Measurements from ENCODE around the gene ARRB1.

The ARRB1 gene

DNA sequence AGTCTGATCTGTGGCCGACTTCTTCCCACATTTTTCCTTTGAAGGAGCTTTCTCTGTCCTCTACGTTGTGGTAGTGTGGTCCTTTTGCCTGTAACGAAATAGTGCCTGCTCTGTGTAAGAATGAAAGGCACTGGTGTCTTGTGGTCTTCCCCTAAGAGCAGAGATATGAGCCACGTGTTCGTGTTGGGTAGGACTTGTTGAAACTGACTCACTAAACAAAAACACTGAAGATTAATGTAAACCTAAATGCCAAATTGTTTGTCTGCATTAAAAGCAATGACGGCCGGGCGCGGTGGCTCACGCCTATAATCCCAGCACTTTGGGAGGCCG lies 37.8 kb upstream of the ARRB1 start:
- H3K27ac ChIP-seq, result no peak overlapping the region
- TF ChIP-seq, protein P1, sequence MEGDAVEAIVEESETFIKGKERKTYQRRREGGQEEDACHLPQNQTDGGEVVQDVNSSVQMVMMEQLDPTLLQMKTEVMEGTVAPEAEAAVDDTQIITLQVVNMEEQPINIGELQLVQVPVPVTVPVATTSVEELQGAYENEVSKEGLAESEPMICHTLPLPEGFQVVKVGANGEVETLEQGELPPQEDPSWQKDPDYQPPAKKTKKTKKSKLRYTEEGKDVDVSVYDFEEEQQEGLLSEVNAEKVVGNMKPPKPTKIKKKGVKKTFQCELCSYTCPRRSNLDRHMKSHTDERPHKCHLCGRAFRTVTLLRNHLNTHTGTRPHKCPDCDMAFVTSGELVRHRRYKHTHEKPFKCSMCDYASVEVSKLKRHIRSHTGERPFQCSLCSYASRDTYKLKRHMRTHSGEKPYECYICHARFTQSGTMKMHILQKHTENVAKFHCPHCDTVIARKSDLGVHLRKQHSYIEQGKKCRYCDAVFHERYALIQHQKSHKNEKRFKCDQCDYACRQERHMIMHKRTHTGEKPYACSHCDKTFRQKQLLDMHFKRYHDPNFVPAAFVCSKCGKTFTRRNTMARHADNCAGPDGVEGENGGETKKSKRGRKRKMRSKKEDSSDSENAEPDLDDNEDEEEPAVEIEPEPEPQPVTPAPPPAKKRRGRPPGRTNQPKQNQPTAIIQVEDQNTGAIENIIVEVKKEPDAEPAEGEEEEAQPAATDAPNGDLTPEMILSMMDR (IDR thresholded peaks at IDR 0.05), result no peak
- TF ChIP-seq ZFX (IDR thresholded peaks at IDR 0.05; ENCODE audit: borderline replicate concordance), result no peak

DNA sequence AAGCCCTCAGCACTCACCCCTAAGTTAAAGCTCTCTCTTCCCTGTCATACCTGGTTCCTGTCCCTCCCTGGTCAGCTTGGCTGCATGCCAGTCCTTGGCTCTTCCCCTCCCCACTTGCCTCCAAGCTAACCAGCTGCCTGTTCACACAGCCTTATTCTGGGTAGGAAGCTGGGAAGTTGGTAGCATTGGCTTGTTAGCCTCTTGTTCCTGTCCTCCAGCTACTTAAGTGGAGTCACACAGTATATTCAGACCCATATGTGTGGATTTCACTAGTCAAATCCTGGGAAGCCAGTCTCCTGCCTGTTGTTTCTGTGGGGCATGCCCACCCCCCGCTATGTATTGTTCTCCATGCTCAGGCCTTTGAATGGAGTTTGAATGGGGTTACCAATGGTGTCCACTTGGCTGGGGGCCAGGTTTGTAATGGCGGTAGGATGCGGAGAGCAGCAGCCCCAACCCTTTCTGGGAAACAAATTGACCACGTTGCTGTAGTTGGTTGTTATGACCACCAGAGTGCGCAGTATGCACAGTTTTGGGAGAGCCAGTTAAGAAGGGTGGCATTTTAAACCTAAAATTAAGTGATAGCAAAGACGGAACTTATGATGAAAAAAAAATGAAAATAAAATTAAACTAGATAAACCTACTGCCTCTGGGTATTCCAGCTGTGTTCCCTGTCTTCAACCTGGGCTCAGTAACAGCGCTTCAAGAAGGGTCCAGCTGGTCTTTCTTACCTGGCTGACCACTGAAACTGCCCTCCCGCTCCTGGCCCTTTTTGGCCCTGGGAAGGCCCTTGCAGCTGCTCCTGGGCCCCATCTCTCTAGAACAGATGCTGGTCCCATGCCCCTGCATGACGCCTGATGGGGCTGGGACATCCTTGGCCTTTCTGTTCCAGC lies 37.2 kb upstream of the ARRB1 start:
- TF ChIP-seq ZFX (IDR thresholded peaks at IDR 0.05; ENCODE audit: borderline replicate concordance), result no peak
- TF ChIP-seq, protein P1 (IDR thresholded peaks at IDR 0.05), result peak; percentile 92
- no peak overlapping the region for H3K27ac ChIP-seq

DNA sequence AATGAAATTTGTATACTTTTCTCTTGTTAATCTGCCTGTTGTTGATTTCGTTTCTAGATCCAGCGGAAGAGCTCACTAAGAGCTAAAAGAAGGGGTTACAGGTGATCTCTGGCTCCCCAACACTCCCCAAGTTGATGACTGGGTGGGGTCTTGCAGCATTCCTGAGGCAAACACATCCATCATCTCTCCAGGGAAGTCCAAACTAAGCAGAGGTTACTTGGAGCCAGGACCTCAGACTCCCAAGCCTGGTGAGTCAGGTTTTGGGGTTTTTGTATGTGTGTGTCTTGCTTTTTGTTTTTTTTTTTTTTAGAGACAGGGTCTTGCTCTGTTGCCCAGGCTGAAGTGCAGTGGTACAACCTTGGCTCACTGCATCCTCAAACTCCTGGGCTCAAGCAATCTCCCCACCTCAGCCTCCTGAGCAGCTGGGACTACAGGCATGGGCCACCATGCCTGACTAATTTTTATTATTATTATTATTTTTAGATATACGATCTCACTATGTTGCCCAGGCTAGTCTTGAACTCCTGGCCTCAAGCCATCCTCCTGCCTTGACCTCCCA lies 36.4 kb upstream of the ARRB1 start:
- TF ChIP-seq, protein P1 (IDR thresholded peaks at IDR 0.05), result no peak
- no peak for TF ChIP-seq ZFX (IDR thresholded peaks at IDR 0.05; ENCODE audit: borderline replicate concordance)
- no peak overlapping the region for H3K27ac ChIP-seq

DNA sequence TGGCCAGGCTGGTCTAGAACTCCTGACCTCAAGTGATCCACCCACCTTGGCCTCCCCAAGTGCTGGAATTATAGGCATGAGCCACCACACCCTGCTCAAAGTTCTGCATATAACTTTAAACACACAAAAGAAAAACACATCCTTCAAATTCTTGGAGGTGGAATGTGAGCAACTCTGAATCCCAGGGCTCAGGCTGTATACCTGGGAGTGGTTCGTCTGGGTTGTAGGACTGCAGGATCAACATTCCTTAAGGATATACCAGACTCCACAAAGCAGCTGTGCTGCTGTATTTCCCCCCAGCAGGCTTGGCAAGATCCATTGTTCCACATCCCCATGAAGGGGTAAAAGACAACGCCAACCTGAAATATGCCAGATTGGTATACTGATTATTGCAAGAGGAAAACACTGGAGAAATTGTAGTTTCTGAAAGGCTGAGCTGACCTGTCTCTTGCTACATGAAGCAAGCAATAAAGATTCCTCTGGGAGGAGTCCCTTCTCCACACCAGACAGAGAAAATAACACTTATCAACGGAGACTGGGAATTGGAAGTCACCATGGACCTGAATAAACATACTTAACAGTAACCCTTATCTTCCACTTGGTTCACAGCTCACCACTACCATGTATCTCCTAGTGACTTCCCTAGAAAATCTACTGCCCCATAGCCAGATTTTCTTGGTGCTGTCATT lies 35.6 kb upstream of the ARRB1 start:
- no peak overlapping the region for H3K27ac ChIP-seq
- no peak for TF ChIP-seq ZFX (IDR thresholded peaks at IDR 0.05; ENCODE audit: borderline replicate concordance)
- TF ChIP-seq, protein P1 (IDR thresholded peaks at IDR 0.05), result no peak

DNA sequence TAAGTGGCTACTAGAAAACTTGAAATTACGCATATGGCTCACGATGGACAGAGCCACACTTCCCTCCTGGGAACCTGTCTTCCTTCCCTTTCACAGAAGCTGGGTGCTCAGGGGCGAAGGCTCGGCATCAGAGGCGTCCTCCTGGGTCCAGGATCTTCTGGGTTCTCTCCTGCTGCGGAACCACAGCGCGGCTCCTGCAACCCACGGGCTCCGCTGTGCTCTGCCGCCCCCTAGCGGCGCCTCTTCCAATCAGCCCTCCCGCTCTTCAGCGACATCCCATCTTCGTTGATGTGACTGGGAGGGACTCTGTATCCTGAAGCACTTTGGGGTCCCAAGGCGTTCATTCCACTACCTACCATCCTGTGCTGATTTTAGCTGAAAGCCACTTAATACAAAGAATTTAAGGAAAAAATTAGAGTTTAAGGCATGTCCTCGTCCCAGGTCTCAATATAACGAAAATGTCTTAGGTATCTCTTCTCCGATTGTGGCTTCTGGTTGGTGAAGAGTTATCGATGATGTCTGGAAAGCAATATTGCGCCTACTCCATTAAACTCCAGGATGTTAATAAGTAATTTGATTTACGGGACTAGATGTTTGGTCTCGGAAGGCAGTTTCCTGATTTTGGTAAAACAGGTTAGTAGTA lies 33.1 kb upstream of the ARRB1 start:
- TF ChIP-seq, protein P1 (IDR thresholded peaks at IDR 0.05), result peak; percentile 98
- no peak for TF ChIP-seq ZFX (IDR thresholded peaks at IDR 0.05; ENCODE audit: borderline replicate concordance)
- no peak overlapping the region for H3K27ac ChIP-seq

DNA sequence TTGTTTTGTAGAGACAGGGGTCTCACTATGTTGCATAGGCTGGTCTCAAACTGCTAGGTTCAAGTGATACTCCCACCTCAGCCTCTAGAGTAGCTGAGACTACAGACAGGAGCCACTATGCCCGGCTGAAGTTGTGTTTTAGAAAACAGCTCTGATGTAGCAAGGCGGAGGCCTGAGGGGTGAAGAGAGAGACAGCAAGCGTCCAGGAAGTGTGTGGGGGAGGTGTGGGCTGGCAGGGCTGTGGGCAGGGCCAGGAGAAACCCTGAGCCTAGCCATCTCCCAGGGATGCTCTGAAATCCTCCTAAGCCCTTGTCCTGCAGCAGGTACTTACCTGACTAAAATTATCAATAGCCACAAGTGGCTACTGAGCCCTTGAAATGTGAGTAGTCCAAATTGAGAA lies 31.8 kb upstream of the ARRB1 start:
- H3K27ac ChIP-seq, result no peak overlapping the region
- no peak for TF ChIP-seq ZFX (IDR thresholded peaks at IDR 0.05; ENCODE audit: borderline replicate concordance)
- TF ChIP-seq, protein P1 (IDR thresholded peaks at IDR 0.05), result no peak

Measured in 22Rv1 (cell line).